ENCODE data around the gene WFDC5. TPM values are rescaled to one million over a fixed set of nuclear protein-coding genes. Genes with fewer than 3 reads are reported as not detected.

The WFDC5 gene
- polyA plus RNA-seq, 3 donors, result not detected

- no peak for DNase-seq (ENCODE audit: extremely low read depth in 1 of 11, low read depth in 9 of 11, low spot score in 4 of 11)
Observed at GRCh38 chr20:45094864-45095574, 20.0 kb downstream of the WFDC5 start.

- no peak for DNase-seq (ENCODE audit: extremely low read depth in 1 of 11, low read depth in 9 of 11, low spot score in 4 of 11)
Observed at GRCh38 chr20:45094201-45094600, 20.8 kb downstream of the WFDC5 start.

GRCh38 chr20:45092898-45093297 lies 22.1 kb downstream of the WFDC5 start:
- no peak for DNase-seq (ENCODE audit: extremely low read depth in 1 of 11, low read depth in 9 of 11, low spot score in 4 of 11)

- no peak for DNase-seq (ENCODE audit: extremely low read depth in 1 of 11, low read depth in 9 of 11, low spot score in 4 of 11)
Observed at GRCh38 chr20:45091366-45091765, 23.6 kb downstream of the WFDC5 start.

- no peak for DNase-seq (ENCODE audit: extremely low read depth in 1 of 11, low read depth in 9 of 11, low spot score in 4 of 11)
Observed at GRCh38 chr20:45090481-45090880, 24.5 kb downstream of the WFDC5 start.

GRCh38 chr20:45088247-45088646 lies 26.7 kb downstream of the WFDC5 start:
- DNase-seq (ENCODE audit: extremely low read depth in 1 of 11, low read depth in 9 of 11, low spot score in 4 of 11), result no peak

GRCh38 chr20:45087814-45088213 lies 27.2 kb downstream of the WFDC5 start:
- DNase-seq (ENCODE audit: extremely low read depth in 1 of 11, low read depth in 9 of 11, low spot score in 4 of 11), result no peak

GRCh38 chr20:45087097-45087790 lies 27.7 kb downstream of the WFDC5 start:
- DNase-seq (ENCODE audit: extremely low read depth in 1 of 11, low read depth in 9 of 11, low spot score in 4 of 11), result no peak

- no peak for DNase-seq (ENCODE audit: extremely low read depth in 1 of 11, low read depth in 9 of 11, low spot score in 4 of 11)
Observed at GRCh38 chr20:45085867-45086266, 29.1 kb downstream of the WFDC5 start.

GRCh38 chr20:45085289-45085688 lies 29.7 kb downstream of the WFDC5 start:
- DNase-seq (ENCODE audit: extremely low read depth in 1 of 11, low read depth in 9 of 11, low spot score in 4 of 11), result no peak

GRCh38 chr20:45083127-45083526 lies 31.8 kb downstream of the WFDC5 start:
- DNase-seq (ENCODE audit: extremely low read depth in 1 of 11, low read depth in 9 of 11, low spot score in 4 of 11), result no peak

- no peak for DNase-seq (ENCODE audit: extremely low read depth in 1 of 11, low read depth in 9 of 11, low spot score in 4 of 11)
Observed at GRCh38 chr20:45082468-45082867, 32.5 kb downstream of the WFDC5 start.

GRCh38 chr20:45080867-45081624 lies 33.9 kb downstream of the WFDC5 start:
- no peak for DNase-seq (ENCODE audit: extremely low read depth in 1 of 11, low read depth in 9 of 11, low spot score in 4 of 11)

GRCh38 chr20:45077559-45077958 lies 37.4 kb downstream of the WFDC5 start:
- no peak for DNase-seq (ENCODE audit: extremely low read depth in 1 of 11, low read depth in 9 of 11, low spot score in 4 of 11)

GRCh38 chr20:45073221-45073620 lies 41.8 kb downstream of the WFDC5 start:
- no peak for DNase-seq (ENCODE audit: extremely low read depth in 1 of 11, low read depth in 9 of 11, low spot score in 4 of 11)

- no peak for DNase-seq (ENCODE audit: extremely low read depth in 1 of 11, low read depth in 9 of 11, low spot score in 4 of 11)
Observed at GRCh38 chr20:45072066-45072465, 42.9 kb downstream of the WFDC5 start.

GRCh38 chr20:45070932-45071632 lies 43.9 kb downstream of the WFDC5 start:
- no peak for DNase-seq (ENCODE audit: extremely low read depth in 1 of 11, low read depth in 9 of 11, low spot score in 4 of 11)

GRCh38 chr20:45069261-45069660 lies 45.7 kb downstream of the WFDC5 start:
- no peak for DNase-seq (ENCODE audit: extremely low read depth in 1 of 11, low read depth in 9 of 11, low spot score in 4 of 11)

- DNase-seq (ENCODE audit: extremely low read depth in 1 of 11, low read depth in 9 of 11, low spot score in 4 of 11), result no peak
Observed at GRCh38 chr20:45067558-45067957, 47.4 kb downstream of the WFDC5 start.

- DNase-seq (ENCODE audit: extremely low read depth in 1 of 11, low read depth in 9 of 11, low spot score in 4 of 11), result no peak
Observed at GRCh38 chr20:45067087-45067486, 47.9 kb downstream of the WFDC5 start.

Data from renal cortex interstitium (tissue), 11 donors.